Measurements from ENCODE around the gene TENT4B.
A peak's percentile ranks its signal among the peaks of the same experiment; 100 is the strongest.

The TENT4B gene

GRCh38 chr16:50263060-50263909 is 110.2 kb downstream of the TENT4B start:
- Histone ChIP-seq H3K4me3 (ENCODE audit: low read depth, low read length, poor library complexity, severe bottlenecking) (no peak overlapping the region), H3K4me1 (ENCODE audit: insufficient read depth, low read length, severe bottlenecking) (peaks cover 36% of the 10 kb centered on the region), H3K4me2 (ENCODE audit: low read length) (no peak overlapping the region), H3K9ac (ENCODE audit: low read length) (no peak overlapping the region), H3K9me2 (ENCODE audit: low read depth, low read length) (no peaks in the 10 kb centered on the region), H3K27me3 (ENCODE audit: insufficient read depth, low read length) (peaks cover 22% of the 10 kb centered on the region), H3F3A (ENCODE audit: insufficient read depth, low read length) (no peaks in the 10 kb centered on the region), H3K36me3 (ENCODE audit: insufficient read depth, low read length) (no peaks in the 10 kb centered on the region; the same call in 1 of the 2 replicates), H3K9me3 (ENCODE audit: low read length) (no peaks in the 10 kb centered on the region), H3K79me2 (ENCODE audit: insufficient read depth, low read length) (no peaks in the 10 kb centered on the region), H4K20me1 (ENCODE audit: insufficient read depth, low read length) (no peaks in the 10 kb centered on the region), H3K27ac (ENCODE audit: low read depth, low read length, poor library complexity, severe bottlenecking) (no peak overlapping the region), H2AFZ (ENCODE audit: low read length) (no peak overlapping the region)
- TF ChIP-seq EZH2 (IDR thresholded peaks at IDR 0.05; ENCODE audit: borderline replicate concordance, low read length), result no peak
- no peak for TF ChIP-seq CTCF (IDR thresholded peaks at IDR 0.05; ENCODE audit: low read length)

- H3K4me1 ChIP-seq (ENCODE audit: insufficient read depth, low read length, severe bottlenecking), result peaks cover 38% of the 10 kb centered on the region
- H3K27ac ChIP-seq (ENCODE audit: low read depth, low read length, poor library complexity, severe bottlenecking), result no peak overlapping the region
- TF ChIP-seq CTCF (IDR thresholded peaks at IDR 0.05; ENCODE audit: low read length) (no peak), EZH2 (IDR thresholded peaks at IDR 0.05; ENCODE audit: borderline replicate concordance, low read length) (no peak)
- no peak overlapping the region for H2AFZ ChIP-seq (ENCODE audit: low read length)
- H3K4me3 ChIP-seq (ENCODE audit: low read depth, low read length, poor library complexity, severe bottlenecking), result no peak overlapping the region
- no peaks in the 10 kb centered on the region for H3F3A ChIP-seq (ENCODE audit: insufficient read depth, low read length)
- H3K9me3 ChIP-seq (ENCODE audit: low read length), result no peaks in the 10 kb centered on the region
- H3K79me2 ChIP-seq (ENCODE audit: insufficient read depth, low read length), result no peaks in the 10 kb centered on the region
- H3K36me3 ChIP-seq (ENCODE audit: insufficient read depth, low read length), result no peaks in the 10 kb centered on the region; the same call in 1 of the 2 replicates
- peaks cover 22% of the 10 kb centered on the region for H3K27me3 ChIP-seq (ENCODE audit: insufficient read depth, low read length)
- H3K9me2 ChIP-seq (ENCODE audit: low read depth, low read length), result no peaks in the 10 kb centered on the region
- H3K9ac ChIP-seq (ENCODE audit: low read length), result no peak overlapping the region
- no peak overlapping the region for H3K4me2 ChIP-seq (ENCODE audit: low read length)
- H4K20me1 ChIP-seq (ENCODE audit: insufficient read depth, low read length), result no peaks in the 10 kb centered on the region
Observed at GRCh38 chr16:50263940-50264929, 111.1 kb downstream of the TENT4B start.

GRCh38 chr16:50265260-50265659 is 112.2 kb downstream of the TENT4B start:
- H3K9me2 ChIP-seq (ENCODE audit: low read depth, low read length), result no peaks in the 10 kb centered on the region
- H3K79me2 ChIP-seq (ENCODE audit: insufficient read depth, low read length), result no peaks in the 10 kb centered on the region
- no peaks in the 10 kb centered on the region for H4K20me1 ChIP-seq (ENCODE audit: insufficient read depth, low read length)
- H3K4me2 ChIP-seq (ENCODE audit: low read length), result no peak overlapping the region
- no peaks in the 10 kb centered on the region for H3K9me3 ChIP-seq (ENCODE audit: low read length)
- no peak overlapping the region for H3K9ac ChIP-seq (ENCODE audit: low read length)
- H2AFZ ChIP-seq (ENCODE audit: low read length), result no peak overlapping the region
- peak; percentile 64 for TF ChIP-seq CTCF (IDR thresholded peaks at IDR 0.05; ENCODE audit: low read length)
- TF ChIP-seq EZH2 (IDR thresholded peaks at IDR 0.05; ENCODE audit: borderline replicate concordance, low read length), result no peak
- no peaks in the 10 kb centered on the region; the same call in 1 of the 2 replicates for H3K36me3 ChIP-seq (ENCODE audit: insufficient read depth, low read length)
- peaks cover 38% of the 10 kb centered on the region for H3K4me1 ChIP-seq (ENCODE audit: insufficient read depth, low read length, severe bottlenecking)
- no peak overlapping the region for H3K27ac ChIP-seq (ENCODE audit: low read depth, low read length, poor library complexity, severe bottlenecking)
- peaks cover 16% of the 10 kb centered on the region for H3K27me3 ChIP-seq (ENCODE audit: insufficient read depth, low read length)
- no peaks in the 10 kb centered on the region for H3F3A ChIP-seq (ENCODE audit: insufficient read depth, low read length)
- no peak overlapping the region for H3K4me3 ChIP-seq (ENCODE audit: low read depth, low read length, poor library complexity, severe bottlenecking)

All from OCI-LY1 (cell line).